CD14-positive monocyte (primary cell): Measurements from ENCODE around the gene DNAAF9. TPM values are rescaled to one million over a fixed set of nuclear protein-coding genes. Genes with fewer than 3 reads are reported as not detected.

Experiments used
- DNase-seq, 3 donors: peaks; one replicate each; pipeline ENCODE4 v3.0.0-alpha.2; 2011 to 2022
- H2AFZ ChIP-seq: 2 replicates; pipeline ENCODE4 v1.6.0; 2012; ENCODE audit warnings: mild to moderate bottlenecking, low read depth, low read length, inconsistent platforms; ENCODE audit not compliant: insufficient read depth, poor library complexity, severe bottlenecking
- H3K27ac ChIP-seq, 2 donors: 1 replicate in 1 of 2; 2 replicates in 1 of 2; pipeline ENCODE4 v1.5.1; 2012 to 2013; ENCODE audit warnings: low read length in 2 of 2, control low read depth in 1 of 2, inconsistent platforms in 1 of 2, low read depth in 1 of 2, mild to moderate bottlenecking in 1 of 2
- H3K27me3 ChIP-seq, 2 donors: one replicate each; pipeline versions ENCODE4 v1.6.0 to v1.6.1; 2011 to 2013; ENCODE audit warnings: low read length in 2 of 2; ENCODE audit not compliant: control insufficient read depth in 2 of 2, insufficient read depth in 2 of 2
- H3K36me3 ChIP-seq, 2 donors: replicated peaks in 1 of 2; 1 replicate in 1 of 2; 2 replicates in 1 of 2; pipeline versions ENCODE4 v1.5.1 to v1.6.1; 2012 to 2013; ENCODE audit warnings: low read length in 2 of 2, control low read depth in 1 of 2, inconsistent platforms in 1 of 2, mild to moderate bottlenecking in 1 of 2; ENCODE audit not compliant: insufficient read depth in 2 of 2, control insufficient read depth in 1 of 2
- H3K4me1 ChIP-seq, 2 donors: 1 replicate in 1 of 2; 2 replicates in 1 of 2; pipeline versions ENCODE4 v1.5.1 to v1.6.1; 2012 to 2013; ENCODE audit warnings: low read length in 2 of 2, control low read depth in 1 of 2, inconsistent platforms in 1 of 2, mild to moderate bottlenecking in 1 of 2, moderate library complexity in 1 of 2; ENCODE audit not compliant: insufficient read depth in 2 of 2, control insufficient read depth in 1 of 2
- H3K4me2 ChIP-seq: replicated peaks from 2 replicates; pipeline ENCODE3; 2012; ENCODE audit warnings: low read length, moderate library complexity, mild to moderate bottlenecking; ENCODE audit not compliant: poor library complexity, severe bottlenecking; ENCODE audit errors: extremely low read depth
- H3K4me3 ChIP-seq, 3 experiments: fragments of 200-600 bp in 1 of 3; sonication (generic) in 1 of 3; replicated peaks in 1 of 3; 1 replicate in 2 of 3; 2 replicates in 1 of 3; pipeline ENCODE4 v1.5.1; 2011 to 2013; ENCODE audit warnings: low read length in 3 of 3, mild to moderate bottlenecking in 3 of 3, control low read depth in 2 of 3, low read depth in 2 of 3, inconsistent platforms in 1 of 3, moderate library complexity in 1 of 3
- H3K79me2 ChIP-seq: 2 replicates; pipeline ENCODE4 v1.6.0; 2012; ENCODE audit warnings: mild to moderate bottlenecking, control low read depth, inconsistent platforms, low read length, moderate library complexity; ENCODE audit not compliant: insufficient read depth
- H3K9ac ChIP-seq: 2 replicates; pipeline ENCODE4 v1.6.0; 2017; ENCODE audit warnings: low read length, mild to moderate bottlenecking; ENCODE audit not compliant: insufficient read depth, poor library complexity, severe bottlenecking
- H3K9me3 ChIP-seq, 2 donors: replicated peaks in 1 of 2; 1 replicate in 1 of 2; 2 replicates in 1 of 2; pipeline versions ENCODE4 v1.5.1 to v1.6.1; 2012 to 2013; ENCODE audit warnings: low read length in 2 of 2, control low read depth in 1 of 2; ENCODE audit not compliant: control insufficient read depth in 1 of 2, insufficient read depth in 1 of 2
- H4K20me1 ChIP-seq: 2 replicates; pipeline ENCODE4 v1.6.0; 2012; ENCODE audit warnings: mild to moderate bottlenecking, low read length, control low read depth, moderate library complexity; ENCODE audit not compliant: insufficient read depth
- H3K27ac Mint-ChIP-seq, 7 donors: one replicate each; pipeline ENCODE4 v1.8.0; 2020; ENCODE audit warnings: mild to moderate bottlenecking in 7 of 7, mixed read lengths in 7 of 7, moderate library complexity in 6 of 7, inconsistent platforms in 2 of 7
- H3K27me3 Mint-ChIP-seq, 3 donors: one replicate each; pipeline ENCODE4 v1.8.0; 2021 to 2022; ENCODE audit warnings: low read depth in 3 of 3, mild to moderate bottlenecking in 3 of 3, mixed read lengths in 3 of 3, moderate library complexity in 3 of 3, inconsistent platforms in 1 of 3
- H3K36me3 Mint-ChIP-seq, 2 donors: one replicate each; pipeline ENCODE4 v1.8.0; 2020; ENCODE audit warnings: mixed read lengths in 2 of 2, inconsistent platforms in 1 of 2, mild to moderate bottlenecking in 1 of 2
- H3K4me1 Mint-ChIP-seq: one replicate; pipeline ENCODE4 v1.8.0; 2020; ENCODE audit warnings: mild to moderate bottlenecking, mixed read lengths
- H3K4me3 Mint-ChIP-seq, 2 donors: one replicate each; pipeline ENCODE4 v1.8.0; 2020; ENCODE audit warnings: mild to moderate bottlenecking in 2 of 2, mixed read lengths in 2 of 2, moderate library complexity in 1 of 2
- H3K9me3 Mint-ChIP-seq, 7 donors: one replicate each; pipeline ENCODE4 v1.8.0; 2020 to 2022; ENCODE audit warnings: mixed read lengths in 7 of 7, mild to moderate bottlenecking in 6 of 7, moderate library complexity in 6 of 7, inconsistent platforms in 2 of 7
- CTCF ChIP-seq: fragments of 200-600 bp; IDR thresholded peaks from one replicate; pipeline ENCODE4 v1.8.0; 2022; ENCODE audit warnings: antibody characterized with exemption, mild to moderate bottlenecking
- WGBS: methylation state at CpG from one replicate; pipeline ENCODE4 v1.1.5; 2013; ENCODE audit warnings: missing lambda C conversion rate; ENCODE audit not compliant: insufficient coverage; 5-methylcytosine and 5-hydroxymethylcytosine counted together
- intact Hi-C, 2 donors: fragments of 100-400 bp; cut with micrococcal nuclease; formaldehyde crosslinking; loops; one replicate each; pipeline versions ENCODE4 v1.15.0 to v1.15.1; 2023
- polyA plus RNA-seq, 3 donors: library from polyadenylated mRNA; depleted of rRNA in 1 of 3; unstranded in 2 of 3; stranded (reverse) in 1 of 3; fragments of 300-500 nt in 2 of 3; fragments of >200 nt in 1 of 3; fragmentation: Illumina TruSeq in 2 of 3; gene quantifications; 1 replicate in 2 of 3; 2 replicates in 1 of 3; pipeline ENCODE4 v1.2.3, GENCODE V29; 2012 to 2021
- small RNA-seq: library from RNA; depleted of rRNA; stranded (forward); fragments of <200 nt; gene quantifications from one replicate; pipeline ENCODE3, GENCODE V24; 2012; ENCODE audit warnings: low read depth; ENCODE audit not compliant: insufficient read length

DNAAF9 gene
- polyA plus RNA-seq, 3 donors, result 0.53 to 10.8 (median 1.2) TPM

GRCh38 chr20:3360752-3361151, 46.7 kb downstream of the DNAAF9 start:
- Histone ChIP-seq H3K27ac (no peak overlapping the region), H3K79me2 (no peaks in the 10 kb centered on the region), H4K20me1 (no peaks in the 10 kb centered on the region), H3K9me3 (no peaks in the 10 kb centered on the region), H3K4me3 (no peak overlapping the region), H3K4me2 (no peak overlapping the region), H3K9ac (no peak overlapping the region), H2AFZ (no peak overlapping the region), H3K36me3 (peaks cover 34 to 62% of the 10 kb centered on the region in 2 donors), H3K4me1 (peaks cover 0 to 8% of the 10 kb centered on the region in 2 donors), H3K27me3 (no peaks in the 10 kb centered on the region)
- peaks cover 57 to 70% of the 10 kb centered on the region in 2 donors for H3K36me3 Mint-ChIP-seq
- WGBS, result 100% methylated on average over 2 of the region's 3 CpGs
- H3K4me3 Mint-ChIP-seq, result no peak overlapping the region
- peaks cover 7% of the 10 kb centered on the region for H3K4me1 Mint-ChIP-seq
- H3K27ac Mint-ChIP-seq, result peak overlapping the region in 2 of 7 donors; percentile 41 to 57
- intact Hi-C loops, result no loop called here
- H3K27me3 Mint-ChIP-seq, result no peaks in the 10 kb centered on the region
- H3K9me3 Mint-ChIP-seq, result no peaks in the 10 kb centered on the region
- DNase-seq, result no peak
- TF ChIP-seq CTCF, result no peak

GRCh38 chr20:3358676-3359340, 48.7 kb downstream of the DNAAF9 start:
- H3K27ac Mint-ChIP-seq, result no peak overlapping the region

More at GRCh38 chr20:3358676-3359340, 48.7 kb downstream of the DNAAF9 start:
- Histone ChIP-seq H3K9me3 (no peaks in the 10 kb centered on the region), H3K4me2 (no peak overlapping the region), H3K79me2 (no peaks in the 10 kb centered on the region), H3K9ac (no peak overlapping the region), H3K36me3 (peaks cover 37 to 60% of the 10 kb centered on the region in 2 donors), H3K27me3 (no peaks in the 10 kb centered on the region), H3K4me1 (peaks cover 0 to 8% of the 10 kb centered on the region in 2 donors), H3K27ac (no peak overlapping the region), H4K20me1 (no peaks in the 10 kb centered on the region), H3K4me3 (no peak overlapping the region), H2AFZ (no peak overlapping the region)
- no peak overlapping the region for H3K4me3 Mint-ChIP-seq
- DNase-seq, result no peak
- peaks cover 7% of the 10 kb centered on the region for H3K4me1 Mint-ChIP-seq
- intact Hi-C loops, result no loop called here
- H3K27me3 Mint-ChIP-seq, result no peaks in the 10 kb centered on the region
- no peak for TF ChIP-seq CTCF
- 100% methylated on average over 1 of the region's 5 CpGs for WGBS
- H3K9me3 Mint-ChIP-seq, result no peaks in the 10 kb centered on the region
- H3K36me3 Mint-ChIP-seq, result peaks cover 53 to 69% of the 10 kb centered on the region in 2 donors

Small RNAs within 50 kb of the gene (small RNA-seq; reads per million reads assigned to genes)
- gene RF00012 (not detected), gene RNU6-1019P (not detected)

Other genes with a start within 250 kb of the DNAAF9 start
- 10 to 100 TPM; 12.5 to 17.8 (median 13.7) TPM for gene FASTKD5, start 247.8 kb downstream of the DNAAF9 start, polyA plus RNA-seq
- 1 to 10 TPM; 2.3 to 4.7 (median 4.2) TPM for gene UBOX5, start 247.8 kb downstream of the DNAAF9 start, polyA plus RNA-seq
- under 1 TPM in 2 of 3 donors, not detected in 1; 0.05 to 0.45 TPM for gene LZTS3, start 234.1 kb downstream of the DNAAF9 start, polyA plus RNA-seq
- 10 to 100 TPM; 39.9 to 42.7 (median 42.6) TPM for gene DDRGK1, start 203.0 kb downstream of the DNAAF9 start, polyA plus RNA-seq
- 10 to 100 TPM; 39.5 to 62.8 (median 57.0) TPM for gene ITPA, start 198.2 kb downstream of the DNAAF9 start, polyA plus RNA-seq
- gene SLC4A11, start 168.5 kb downstream of the DNAAF9 start, polyA plus RNA-seq, result under 1 TPM in 2 of 3 donors, not detected in 1; 0.11 to 0.33 TPM
- 10 to 100 TPM; 10.2 to 17.4 (median 11.5) TPM for gene ATRN, start 63.3 kb upstream of the DNAAF9 start, polyA plus RNA-seq